Skeletal muscle satellite cell (primary cell): ENCODE data around the gene GPM6B.
A peak's percentile ranks its signal among the peaks of the same experiment; 100 is the strongest.

ENCODE experiments used
- H3K27me3 ChIP-seq: 2 replicates; pipeline ENCODE4 v1.7.0; 2013; ENCODE audit warnings: low read length; ENCODE audit not compliant: control insufficient read depth, insufficient read depth
- H3K36me3 ChIP-seq: 2 replicates; pipeline ENCODE4 v1.7.0; 2013; ENCODE audit warnings: mild to moderate bottlenecking, control low read depth, low read length; ENCODE audit not compliant: insufficient read depth
- H3K4me1 ChIP-seq: 2 replicates; pipeline ENCODE4 v1.7.0; 2013; ENCODE audit warnings: low read length; ENCODE audit not compliant: control insufficient read depth, insufficient read depth
- H3K4me2 ChIP-seq: 2 replicates; pipeline ENCODE4 v1.7.0; 2013; ENCODE audit warnings: mild to moderate bottlenecking, low read length
- H3K4me3 ChIP-seq: 2 replicates; pipeline ENCODE4 v1.7.0; 2013; ENCODE audit warnings: low read length
- H3K9ac ChIP-seq: 2 replicates; pipeline ENCODE4 v1.7.0; 2013; ENCODE audit warnings: mild to moderate bottlenecking, low read depth, low read length, moderate library complexity
- H3K9me3 ChIP-seq: replicated peaks from 2 replicates; pipeline ENCODE4 v1.7.0; 2013; ENCODE audit warnings: mild to moderate bottlenecking, control low read depth, low read length

The GPM6B gene

DNA sequence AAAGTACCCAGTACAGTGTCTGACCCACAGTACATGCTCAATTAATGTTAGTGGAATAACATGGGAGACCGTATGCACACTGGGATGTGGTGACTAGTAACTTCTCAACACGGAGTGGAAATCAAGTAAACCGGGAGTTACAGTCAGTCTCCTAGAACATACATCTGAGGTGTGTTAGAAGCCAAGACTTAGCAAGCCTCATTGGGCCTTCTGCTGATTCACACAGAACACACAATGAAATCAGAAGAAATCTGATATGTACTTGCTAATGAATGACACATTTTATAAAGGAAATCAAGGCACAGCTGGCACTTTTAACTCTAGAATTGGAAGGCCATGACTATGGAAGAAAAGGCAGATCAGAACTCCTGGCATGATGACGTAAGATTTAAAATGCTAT, 95.5 kb downstream of the GPM6B start:
- Histone ChIP-seq H3K4me1 (peaks cover 26% of the 10 kb centered on the region), H3K36me3 (peaks cover 13% of the 10 kb centered on the region), H3K27me3 (no peaks in the 10 kb centered on the region), H3K4me3 (no peak overlapping the region), H3K9me3 (no peaks in the 10 kb centered on the region), H3K4me2 (peak overlapping the region; percentile 12), H3K9ac (no peak overlapping the region)
